IMR-90 (cell line): ENCODE results near the gene DUS2.

ENCODE experiments used
- BHLHE40 ChIP-seq: fragments of 150-350 bp; IDR thresholded peaks from 2 replicates; pipeline ENCODE4 v1.6.1; 2016; ENCODE audit warnings: mild to moderate bottlenecking, low read depth, low read length
- CEBPB ChIP-seq: IDR thresholded peaks from 2 replicates; pipeline ENCODE4 v1.6.1; 2012; ENCODE audit warnings: low read depth, low read length, improper control_type of control experiment
- MAFK ChIP-seq: IDR thresholded peaks from 2 replicates; pipeline ENCODE4 v1.6.1; 2012; ENCODE audit warnings: low read depth, low read length, improper control_type of control experiment
- POLR2A ChIP-seq: IDR thresholded peaks from 2 replicates; pipeline ENCODE4 v1.6.1; 2012; ENCODE audit warnings: mild to moderate bottlenecking, low read depth, low read length
- TF ChIP-seq, protein P1 (sequence below): conservative IDR thresholded peaks from 2 replicates; pipeline ENCODE4 v1.5.1; 2012; ENCODE audit warnings: mild to moderate bottlenecking, low read depth, low read length, improper control_type of control experiment
- TF ChIP-seq, protein P2 (sequence below): fragments of 150-350 bp; IDR thresholded peaks from 2 replicates; pipeline ENCODE4 v1.6.1; 2017; ENCODE audit warnings: mild to moderate bottlenecking, antibody characterized with exemption, low read length, low read depth
- TF ChIP-seq, protein P3 (sequence below): fragments of 150-350 bp; IDR thresholded peaks from 2 replicates; pipeline ENCODE4 v1.6.1; 2016; ENCODE audit warnings: low read depth, mild to moderate bottlenecking, low read length, moderate library complexity, borderline replicate concordance

DNA sequence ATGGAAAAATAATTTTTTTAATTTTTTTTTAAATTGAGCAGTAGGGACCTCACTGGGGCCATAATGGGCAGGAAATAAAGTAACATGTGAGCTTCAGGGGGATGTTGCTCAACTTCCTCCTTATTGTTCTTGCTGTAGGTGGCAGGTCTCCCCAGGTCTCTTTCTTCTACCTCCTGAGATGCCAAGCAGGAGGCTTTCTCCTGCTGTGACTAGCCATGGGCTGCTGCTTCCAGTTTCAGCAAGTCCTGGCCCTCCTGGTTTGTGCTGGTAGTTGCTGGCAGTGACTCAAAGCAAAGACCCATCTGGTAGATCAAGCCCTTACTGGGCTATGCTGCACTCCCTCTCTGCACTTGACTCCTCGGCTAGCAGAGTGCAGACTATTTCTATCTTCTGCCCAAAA is 9.6 kb upstream of the DUS2 start:
- TF ChIP-seq, protein P1, sequence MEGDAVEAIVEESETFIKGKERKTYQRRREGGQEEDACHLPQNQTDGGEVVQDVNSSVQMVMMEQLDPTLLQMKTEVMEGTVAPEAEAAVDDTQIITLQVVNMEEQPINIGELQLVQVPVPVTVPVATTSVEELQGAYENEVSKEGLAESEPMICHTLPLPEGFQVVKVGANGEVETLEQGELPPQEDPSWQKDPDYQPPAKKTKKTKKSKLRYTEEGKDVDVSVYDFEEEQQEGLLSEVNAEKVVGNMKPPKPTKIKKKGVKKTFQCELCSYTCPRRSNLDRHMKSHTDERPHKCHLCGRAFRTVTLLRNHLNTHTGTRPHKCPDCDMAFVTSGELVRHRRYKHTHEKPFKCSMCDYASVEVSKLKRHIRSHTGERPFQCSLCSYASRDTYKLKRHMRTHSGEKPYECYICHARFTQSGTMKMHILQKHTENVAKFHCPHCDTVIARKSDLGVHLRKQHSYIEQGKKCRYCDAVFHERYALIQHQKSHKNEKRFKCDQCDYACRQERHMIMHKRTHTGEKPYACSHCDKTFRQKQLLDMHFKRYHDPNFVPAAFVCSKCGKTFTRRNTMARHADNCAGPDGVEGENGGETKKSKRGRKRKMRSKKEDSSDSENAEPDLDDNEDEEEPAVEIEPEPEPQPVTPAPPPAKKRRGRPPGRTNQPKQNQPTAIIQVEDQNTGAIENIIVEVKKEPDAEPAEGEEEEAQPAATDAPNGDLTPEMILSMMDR: no peak
- TF ChIP-seq CEBPB: no peak
- no peak for TF ChIP-seq MAFK
- TF ChIP-seq POLR2A: no peak
- TF ChIP-seq BHLHE40: no peak
- TF ChIP-seq, protein P2, sequence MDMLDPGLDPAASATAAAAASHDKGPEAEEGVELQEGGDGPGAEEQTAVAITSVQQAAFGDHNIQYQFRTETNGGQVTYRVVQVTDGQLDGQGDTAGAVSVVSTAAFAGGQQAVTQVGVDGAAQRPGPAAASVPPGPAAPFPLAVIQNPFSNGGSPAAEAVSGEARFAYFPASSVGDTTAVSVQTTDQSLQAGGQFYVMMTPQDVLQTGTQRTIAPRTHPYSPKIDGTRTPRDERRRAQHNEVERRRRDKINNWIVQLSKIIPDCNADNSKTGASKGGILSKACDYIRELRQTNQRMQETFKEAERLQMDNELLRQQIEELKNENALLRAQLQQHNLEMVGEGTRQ: no peak
- TF ChIP-seq, protein P3, sequence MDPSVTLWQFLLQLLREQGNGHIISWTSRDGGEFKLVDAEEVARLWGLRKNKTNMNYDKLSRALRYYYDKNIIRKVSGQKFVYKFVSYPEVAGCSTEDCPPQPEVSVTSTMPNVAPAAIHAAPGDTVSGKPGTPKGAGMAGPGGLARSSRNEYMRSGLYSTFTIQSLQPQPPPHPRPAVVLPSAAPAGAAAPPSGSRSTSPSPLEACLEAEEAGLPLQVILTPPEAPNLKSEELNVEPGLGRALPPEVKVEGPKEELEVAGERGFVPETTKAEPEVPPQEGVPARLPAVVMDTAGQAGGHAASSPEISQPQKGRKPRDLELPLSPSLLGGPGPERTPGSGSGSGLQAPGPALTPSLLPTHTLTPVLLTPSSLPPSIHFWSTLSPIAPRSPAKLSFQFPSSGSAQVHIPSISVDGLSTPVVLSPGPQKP: no peak
